ENCODE measurements around the gene ACAP1. TPM values are rescaled to one million over a fixed set of nuclear protein-coding genes. Genes with fewer than 3 reads are reported as not detected.

Gene ACAP1
- total and polyA plus RNA-seq, 8 donors, result 4.4 to 33.3 (median 10.5) TPM

GRCh38 chr17:7348478-7349242 lies 12.3 kb downstream of the ACAP1 start:
- H3K27ac ChIP-seq, result peak overlapping the region in 1 of 5 donors; percentile 99
- peak in 1 of 2 donors; percentile 38 for DNase-seq
- H3K27me3 ChIP-seq, result peaks cover 0 to 2% (median 0%) of the 10 kb centered on the region in 3 donors
- H3K4me3 ChIP-seq, result no peak overlapping the region
- TF ChIP-seq POLR2A (IDR thresholded peaks at IDR 0.05) (no peak), POLR2AphosphoS5 (IDR thresholded peaks at IDR 0.05) (no peak), CTCF (IDR thresholded peaks at IDR 0.05) (no peak), EP300 (IDR thresholded peaks at IDR 0.05) (no peak)
- intact Hi-C loops (cut with DNase I; ENCODE audit: low total_unique reads), result loop anchor here (10.0 kb wide), 1 partner anchor 74 kb away; no protein-coding TSS in a partner anchor
- H3K36me3 ChIP-seq, result peaks cover 0 to 20% (median 0%) of the 10 kb centered on the region in 4 donors
- WGBS, 5 donors, result 61 to 72% (median 65%) methylated on average over 18 to 19 of the region's 19 CpGs
- H3K9me3 ChIP-seq, result no peaks in the 10 kb centered on the region
- H3K4me1 ChIP-seq, result peaks cover 29 to 53% (median 44%) of the 10 kb centered on the region in 4 donors

GRCh38 chr17:7351665-7352502 lies 15.6 kb downstream of the ACAP1 start, which contains the start of gene KCTD11:
KCTD11 (plus strand) TSS chr17:7352162.
- intact Hi-C loops (cut with DNase I; ENCODE audit: low total_unique reads), result no loop called here
- DNase-seq, result peak; percentile 95 to 97
- TF ChIP-seq EP300 (IDR thresholded peaks at IDR 0.05) (no peak), POLR2AphosphoS5 (IDR thresholded peaks at IDR 0.05) (peak; percentile 17 to 95 (median 87)), CTCF (IDR thresholded peaks at IDR 0.05) (peak in 2 of 7 experiments; percentile 31 to 41), POLR2A (IDR thresholded peaks at IDR 0.05) (no peak)
- Histone ChIP-seq H3K4me3 (peak within 1 kb of the TSS; percentile 60 to 84 (median 71)), H3K4me1 (peaks cover 38 to 79% (median 68%) of the 10 kb centered on the region in 4 donors), H3K27me3 (no peaks in the 10 kb centered on the region), H3K9me3 (no peaks in the 10 kb centered on the region), H3K36me3 (peaks cover 0 to 13% (median 0%) of the 10 kb centered on the region in 4 donors), H3K27ac (peak within 1 kb of the TSS; percentile 95 to 99 (median 99))
- WGBS, 5 donors, result 0 to 3% (median 1%) methylated on average over 29 to 91 of the region's 91 CpGs

GRCh38 chr17:7352503-7352889 lies 16.2 kb downstream of the ACAP1 start:
- H3K4me1 ChIP-seq, result peaks cover 38 to 79% (median 68%) of the 10 kb centered on the region in 4 donors
- peak overlapping the region; percentile 95 to 99 (median 99) for H3K27ac ChIP-seq
- no peaks in the 10 kb centered on the region for H3K27me3 ChIP-seq
- TF ChIP-seq CTCF (IDR thresholded peaks at IDR 0.05), result peak in 2 of 7 experiments; percentile 36 to 42
- no peak for TF ChIP-seq POLR2AphosphoS5 (IDR thresholded peaks at IDR 0.05)
- peaks cover 0 to 7% (median 0%) of the 10 kb centered on the region in 4 donors for H3K36me3 ChIP-seq
- WGBS, 5 donors, result 19 to 28% (median 26%) methylated on average over 9 to 10 of the region's 10 CpGs
- no peak for DNase-seq
- no peaks in the 10 kb centered on the region for H3K9me3 ChIP-seq
- H3K4me3 ChIP-seq, result peak overlapping the region; percentile 60 to 84 (median 71)
- intact Hi-C loops (cut with DNase I; ENCODE audit: low total_unique reads), result no loop called here

Data from stomach (tissue), 9 donors.